ENCODE data around the gene MATR3. TPM values are rescaled to one million over a fixed set of nuclear protein-coding genes. Genes with fewer than 3 reads are reported as not detected.
"Not testable (repeated sequence)": the region's sequence is repeated elsewhere in the genome, so short reads cannot be mapped to it uniquely, and the experiment has no call there.

The MATR3 gene
- total and polyA plus RNA-seq, 2 of the 4 experiments (the other 2 are of a cell fraction): 81.4 to 367 TPM

DNA sequence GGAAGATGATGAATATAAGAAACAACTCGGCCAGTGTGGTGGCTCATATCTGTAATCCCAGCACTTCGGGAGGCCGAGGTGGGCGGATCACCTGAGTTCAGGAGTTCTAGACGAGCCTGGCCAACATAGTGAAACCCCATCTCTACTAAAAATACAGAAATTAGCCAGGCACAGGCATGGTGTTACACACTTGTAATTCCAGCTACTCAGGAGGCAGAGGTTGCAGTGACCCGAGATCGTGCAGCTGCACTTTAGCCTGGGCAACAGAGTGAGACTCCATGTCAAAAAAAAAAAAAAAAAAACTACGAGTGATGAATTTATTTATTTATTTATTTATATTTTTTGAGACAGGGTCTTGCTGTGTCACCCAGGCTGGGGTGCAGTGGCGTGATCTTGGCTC lies 54.3 kb downstream of the MATR3 start:
- H3K18ac ChIP-seq (ENCODE audit: low read depth, low read length); H4K5ac ChIP-seq (ENCODE audit: low read depth, low read length); ATAC-seq (ENCODE audit: low read depth); H2AFZ ChIP-seq (replicated peaks; ENCODE audit: low read length, poor library complexity); H2BK15ac ChIP-seq (ENCODE audit: low read depth, low read length); H4K91ac ChIP-seq (ENCODE audit: insufficient read depth, low read depth, low read length); H2BK5ac ChIP-seq (ENCODE audit: low read depth, low read length, poor library complexity, severe bottlenecking); H3K9ac ChIP-seq (ENCODE audit: low read depth, low read length); CTCF ChIA-PET; H3K23ac ChIP-seq (ENCODE audit: low read depth, low read length); H3K56ac ChIP-seq (ENCODE audit: extremely low read depth, insufficient read depth, low read length); in situ Hi-C loops (cut with MboI; ENCODE audit: low sequenced_read_pairs); intact Hi-C loops (cut with micrococcal nuclease); H2AK9ac ChIP-seq (replicated peaks; ENCODE audit: low read depth, low read length, poor library complexity); H2BK120ac ChIP-seq (ENCODE audit: low read depth, low read length); H3K4me2 ChIP-seq (ENCODE audit: low read depth, low read length); H3K14ac ChIP-seq (replicated peaks; ENCODE audit: low read depth, low read length); H3K27me3 ChIP-seq (ENCODE audit: control insufficient read depth, insufficient read depth, low read length); H3K36me3 ChIP-seq (ENCODE audit: control insufficient read depth, insufficient read depth, low read length); H2AK5ac ChIP-seq (ENCODE audit: low read depth, low read length); H3K4ac ChIP-seq (ENCODE audit: low read depth, low read length); H3K4me3 ChIP-seq (ENCODE audit: insufficient read depth, low read depth, low read length); POLR2A ChIA-PET (ENCODE audit: unreplicated experiment); H3K9me1 ChIP-seq (ENCODE audit: insufficient read depth, low read length); H3K9me3 ChIP-seq (ENCODE audit: control insufficient read depth, insufficient read depth, low read length); H2BK20ac ChIP-seq (ENCODE audit: low read depth, low read length); dilution Hi-C loops (cut with HindIII; ENCODE audit: low sequenced_read_pairs, unreplicated experiment); BruUV-seq (replicated peaks); DNase-seq; H3K27ac ChIP-seq (ENCODE audit: insufficient read depth, low read length); H4K8ac ChIP-seq (ENCODE audit: low read depth in 2 of 2, low read length in 2 of 2); H3K4me1 ChIP-seq (ENCODE audit: control insufficient read depth, insufficient read depth, low read length): not testable (repeated sequence)
- H4K20me1 ChIP-seq (ENCODE audit: insufficient read depth, low read length): peaks cover 93% of the 10 kb centered on the region
- H3K79me1 ChIP-seq (ENCODE audit: low read depth in 1 of 2, low read length in 2 of 2): peaks cover 0 to 48% of the 10 kb centered on the region in 2 experiments; a peak in 3 of 4 replicates
- 100% methylated on average over 1 of the region's 9 CpGs; no CpG with 5 or more reads in 1 of the 2 experiments for WGBS, 2 experiments (ENCODE audit: extremely low coverage in 2 of 2, insufficient read length in 1 of 2)

All from IMR-90 (cell line).